ENCODE data around the gene PINLYP.
"Not testable (repeated sequence)": the region's sequence is repeated elsewhere in the genome, so short reads cannot be mapped to it uniquely, and the experiment has no call there.

Gene PINLYP

DNA sequence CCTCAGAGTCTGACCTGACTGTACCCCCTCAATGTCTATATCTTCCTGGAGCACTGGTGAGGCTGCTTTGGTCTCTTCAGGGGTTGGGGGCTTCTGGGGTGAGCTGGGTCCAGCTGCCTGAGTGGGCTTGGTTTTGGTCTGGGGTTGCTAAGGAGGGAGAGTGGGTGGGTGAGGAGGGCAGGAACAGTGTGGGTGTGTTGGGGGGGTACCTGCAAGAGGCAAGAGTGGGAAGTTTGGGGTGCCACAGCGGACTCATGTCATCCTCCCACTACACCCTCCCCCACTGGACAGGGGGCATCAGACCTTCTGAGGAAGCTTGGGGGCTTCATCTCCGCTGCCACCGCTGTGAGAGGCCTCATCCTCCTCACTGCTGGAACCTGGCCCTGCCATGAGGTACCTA lies 29.0 kb upstream of the PINLYP start:
- H3K4me1 ChIP-seq (ENCODE audit: insufficient read depth, low read length, severe bottlenecking) = no peaks in the 10 kb centered on the region
- no peaks in the 10 kb centered on the region for H3K9me2 ChIP-seq (ENCODE audit: low read depth, low read length)
- H2AFZ ChIP-seq (ENCODE audit: low read length) = no peak overlapping the region
- no peaks in the 10 kb centered on the region for H3K27me3 ChIP-seq (ENCODE audit: insufficient read depth, low read length)
- no peak overlapping the region for H3K9ac ChIP-seq (ENCODE audit: low read length)
- H3F3A ChIP-seq (ENCODE audit: insufficient read depth, low read length) = no peaks in the 10 kb centered on the region
- no peaks in the 10 kb centered on the region for H3K9me3 ChIP-seq (ENCODE audit: low read length)
- H3K4me2 ChIP-seq (ENCODE audit: low read length) = no peak overlapping the region
- TF ChIP-seq, protein P1, sequence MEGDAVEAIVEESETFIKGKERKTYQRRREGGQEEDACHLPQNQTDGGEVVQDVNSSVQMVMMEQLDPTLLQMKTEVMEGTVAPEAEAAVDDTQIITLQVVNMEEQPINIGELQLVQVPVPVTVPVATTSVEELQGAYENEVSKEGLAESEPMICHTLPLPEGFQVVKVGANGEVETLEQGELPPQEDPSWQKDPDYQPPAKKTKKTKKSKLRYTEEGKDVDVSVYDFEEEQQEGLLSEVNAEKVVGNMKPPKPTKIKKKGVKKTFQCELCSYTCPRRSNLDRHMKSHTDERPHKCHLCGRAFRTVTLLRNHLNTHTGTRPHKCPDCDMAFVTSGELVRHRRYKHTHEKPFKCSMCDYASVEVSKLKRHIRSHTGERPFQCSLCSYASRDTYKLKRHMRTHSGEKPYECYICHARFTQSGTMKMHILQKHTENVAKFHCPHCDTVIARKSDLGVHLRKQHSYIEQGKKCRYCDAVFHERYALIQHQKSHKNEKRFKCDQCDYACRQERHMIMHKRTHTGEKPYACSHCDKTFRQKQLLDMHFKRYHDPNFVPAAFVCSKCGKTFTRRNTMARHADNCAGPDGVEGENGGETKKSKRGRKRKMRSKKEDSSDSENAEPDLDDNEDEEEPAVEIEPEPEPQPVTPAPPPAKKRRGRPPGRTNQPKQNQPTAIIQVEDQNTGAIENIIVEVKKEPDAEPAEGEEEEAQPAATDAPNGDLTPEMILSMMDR (IDR thresholded peaks at IDR 0.05; ENCODE audit: low read length) = no peak
- no peak for TF ChIP-seq EZH2 (IDR thresholded peaks at IDR 0.05; ENCODE audit: borderline replicate concordance, low read length)
- H3K4me3 ChIP-seq (ENCODE audit: low read depth, low read length, poor library complexity, severe bottlenecking) = no peak overlapping the region
- H3K27ac ChIP-seq (ENCODE audit: low read depth, low read length, poor library complexity, severe bottlenecking) = no peak overlapping the region
- H3K36me3 ChIP-seq (ENCODE audit: insufficient read depth, low read length) = peaks cover 44% of the 10 kb centered on the region
- no peaks in the 10 kb centered on the region for H4K20me1 ChIP-seq (ENCODE audit: insufficient read depth, low read length)
- no peaks in the 10 kb centered on the region for H3K79me2 ChIP-seq (ENCODE audit: insufficient read depth, low read length)

DNA sequence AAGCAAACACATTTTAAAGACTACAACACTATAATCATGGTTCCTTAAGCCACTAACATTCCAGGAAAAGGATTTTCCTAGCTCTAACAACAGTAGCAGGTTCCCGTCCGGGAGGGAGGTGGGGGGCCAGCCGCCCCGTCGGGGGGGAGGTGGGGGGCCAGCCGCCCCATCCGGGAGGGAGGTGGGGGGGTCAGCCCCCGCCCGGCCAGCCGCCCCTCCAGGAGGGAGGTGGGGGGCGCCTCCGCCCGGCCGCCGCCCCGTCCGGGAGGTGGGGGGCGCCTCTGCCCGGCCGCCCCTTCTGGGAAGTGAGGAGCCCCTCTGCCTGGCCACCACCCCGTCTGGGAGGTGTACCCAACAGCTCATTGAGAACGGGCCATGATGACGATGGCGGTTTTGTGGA lies 27.7 kb upstream of the PINLYP start:
- H3K4me2 ChIP-seq (ENCODE audit: low read length); H3K79me2 ChIP-seq (ENCODE audit: insufficient read depth, low read length); H3K4me1 ChIP-seq (ENCODE audit: insufficient read depth, low read length, severe bottlenecking); H3K9ac ChIP-seq (ENCODE audit: low read length); H3F3A ChIP-seq (ENCODE audit: insufficient read depth, low read length); H3K9me3 ChIP-seq (ENCODE audit: low read length); H2AFZ ChIP-seq (ENCODE audit: low read length); H3K27ac ChIP-seq (ENCODE audit: low read depth, low read length, poor library complexity, severe bottlenecking); H3K27me3 ChIP-seq (ENCODE audit: insufficient read depth, low read length); H4K20me1 ChIP-seq (ENCODE audit: insufficient read depth, low read length); H3K4me3 ChIP-seq (ENCODE audit: low read depth, low read length, poor library complexity, severe bottlenecking); H3K9me2 ChIP-seq (ENCODE audit: low read depth, low read length): not testable (repeated sequence)
- H3K36me3 ChIP-seq (ENCODE audit: insufficient read depth, low read length) = peaks cover 42% of the 10 kb centered on the region

DNA sequence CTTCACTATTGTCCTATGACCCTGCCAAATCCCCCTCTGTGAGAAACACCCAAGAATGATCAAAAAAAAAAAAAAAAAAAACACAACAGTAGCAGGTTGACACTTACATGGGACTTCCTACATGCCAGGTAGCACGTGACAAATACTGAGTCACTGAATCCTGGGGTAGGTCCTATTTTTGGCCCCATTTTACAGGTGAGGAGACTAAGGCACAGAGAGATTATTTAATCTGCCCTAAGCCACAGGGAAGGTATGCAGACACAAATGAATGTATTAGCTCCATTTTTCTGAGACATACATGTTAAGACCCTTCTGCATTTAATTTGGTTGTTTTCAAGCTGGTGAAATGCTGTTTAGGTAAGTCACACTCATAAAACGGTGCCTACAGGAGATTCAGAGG lies 26.9 kb upstream of the PINLYP start:
- Histone ChIP-seq H3K36me3 (ENCODE audit: insufficient read depth, low read length) (peaks cover 45% of the 10 kb centered on the region), H3K27me3 (ENCODE audit: insufficient read depth, low read length) (no peaks in the 10 kb centered on the region), H3K9me2 (ENCODE audit: low read depth, low read length) (no peaks in the 10 kb centered on the region), H3K9ac (ENCODE audit: low read length) (no peak overlapping the region), H4K20me1 (ENCODE audit: insufficient read depth, low read length) (no peaks in the 10 kb centered on the region), H3K4me2 (ENCODE audit: low read length) (no peak overlapping the region), H2AFZ (ENCODE audit: low read length) (no peak overlapping the region), H3F3A (ENCODE audit: insufficient read depth, low read length) (no peaks in the 10 kb centered on the region), H3K9me3 (ENCODE audit: low read length) (no peaks in the 10 kb centered on the region), H3K79me2 (ENCODE audit: insufficient read depth, low read length) (no peaks in the 10 kb centered on the region), H3K4me3 (ENCODE audit: low read depth, low read length, poor library complexity, severe bottlenecking) (no peak overlapping the region), H3K4me1 (ENCODE audit: insufficient read depth, low read length, severe bottlenecking) (no peaks in the 10 kb centered on the region), H3K27ac (ENCODE audit: low read depth, low read length, poor library complexity, severe bottlenecking) (no peak overlapping the region)
- TF ChIP-seq, protein P1 (IDR thresholded peaks at IDR 0.05; ENCODE audit: low read length) = no peak
- TF ChIP-seq EZH2 (IDR thresholded peaks at IDR 0.05; ENCODE audit: borderline replicate concordance, low read length) = no peak

DNA sequence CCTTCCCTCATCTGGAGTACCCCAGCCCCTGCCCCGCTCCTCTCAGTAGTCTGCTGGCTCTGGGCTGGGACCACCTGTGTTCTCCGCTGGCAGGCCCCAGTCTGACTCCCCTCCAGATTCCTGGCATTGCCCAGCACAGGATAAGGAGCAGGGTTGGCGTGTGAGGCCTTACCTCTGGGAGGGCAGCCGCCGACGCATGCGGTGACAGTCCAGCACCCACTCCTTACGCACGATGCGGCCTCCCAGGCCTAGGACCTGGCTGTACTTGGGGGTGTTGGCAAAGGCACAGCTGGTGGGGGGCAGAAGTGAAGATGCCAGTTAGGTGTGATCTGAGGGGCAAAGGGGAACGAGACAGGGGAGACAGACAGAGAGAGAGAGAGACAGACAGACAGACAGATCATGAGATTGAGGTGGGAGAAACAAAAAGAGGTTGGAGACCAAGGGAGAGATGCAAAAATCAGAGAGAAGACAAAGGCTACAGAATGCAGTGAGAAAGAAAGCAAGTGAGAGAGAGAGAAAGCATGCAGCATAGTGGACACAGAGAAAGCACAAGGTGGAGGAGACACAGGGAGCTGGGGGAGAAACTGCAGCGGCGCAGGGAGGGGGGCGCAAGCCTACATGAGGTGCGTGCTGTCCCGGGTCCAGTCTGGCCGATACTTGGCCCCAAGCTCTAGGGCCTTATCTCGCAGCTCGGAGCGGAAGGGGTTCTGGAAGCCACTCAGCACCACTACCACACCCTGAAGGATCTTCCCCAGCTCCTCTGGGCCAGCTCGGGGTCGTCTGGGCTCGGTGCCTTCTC lies 24.0 kb upstream of the PINLYP start:
- H3K4me2 ChIP-seq (ENCODE audit: low read length) = no peak overlapping the region
- H3F3A ChIP-seq (ENCODE audit: insufficient read depth, low read length) = no peaks in the 10 kb centered on the region
- no peak overlapping the region for H2AFZ ChIP-seq (ENCODE audit: low read length)
- H3K79me2 ChIP-seq (ENCODE audit: insufficient read depth, low read length) = no peaks in the 10 kb centered on the region
- no peaks in the 10 kb centered on the region for H3K27me3 ChIP-seq (ENCODE audit: insufficient read depth, low read length)
- no peaks in the 10 kb centered on the region for H3K9me3 ChIP-seq (ENCODE audit: low read length)
- H3K4me1 ChIP-seq (ENCODE audit: insufficient read depth, low read length, severe bottlenecking) = no peaks in the 10 kb centered on the region
- H3K36me3 ChIP-seq (ENCODE audit: insufficient read depth, low read length) = peaks cover 44% of the 10 kb centered on the region
- no peaks in the 10 kb centered on the region for H4K20me1 ChIP-seq (ENCODE audit: insufficient read depth, low read length)
- H3K9me2 ChIP-seq (ENCODE audit: low read depth, low read length) = no peaks in the 10 kb centered on the region
- TF ChIP-seq, protein P1 (IDR thresholded peaks at IDR 0.05; ENCODE audit: low read length) = no peak
- TF ChIP-seq EZH2 (IDR thresholded peaks at IDR 0.05; ENCODE audit: borderline replicate concordance, low read length) = no peak
- no peak overlapping the region for H3K4me3 ChIP-seq (ENCODE audit: low read depth, low read length, poor library complexity, severe bottlenecking)
- H3K27ac ChIP-seq (ENCODE audit: low read depth, low read length, poor library complexity, severe bottlenecking) = no peak overlapping the region
- no peak overlapping the region for H3K9ac ChIP-seq (ENCODE audit: low read length)
